ENCODE measurements around the gene LBH. TPM values are rescaled to one million over a fixed set of nuclear protein-coding genes. Genes with fewer than 3 reads are reported as not detected.

LBH gene
- polyA plus RNA-seq, 3 donors: 93.1 to 108 (median 99.8) TPM

GRCh38 chr2:30248791-30249190 lies 17.5 kb downstream of the LBH start:
- no peak for DNase-seq (ENCODE audit: extremely low read depth in 1 of 11, low read depth in 9 of 11, low spot score in 4 of 11)

- DNase-seq (ENCODE audit: extremely low read depth in 1 of 11, low read depth in 9 of 11, low spot score in 4 of 11): no peak
Measured at GRCh38 chr2:30249354-30249753, 18.0 kb downstream of the LBH start.

- no peak for DNase-seq (ENCODE audit: extremely low read depth in 1 of 11, low read depth in 9 of 11, low spot score in 4 of 11)
Measured at GRCh38 chr2:30250421-30250820, 19.1 kb downstream of the LBH start.

- peak in 1 of 11 donors; percentile 36 for DNase-seq (ENCODE audit: extremely low read depth in 1 of 11, low read depth in 9 of 11, low spot score in 4 of 11)
Measured at GRCh38 chr2:30252723-30253701, 21.7 kb downstream of the LBH start.

- DNase-seq (ENCODE audit: extremely low read depth in 1 of 11, low read depth in 9 of 11, low spot score in 4 of 11): no peak
Measured at GRCh38 chr2:30253873-30254684, 22.7 kb downstream of the LBH start.

- DNase-seq (ENCODE audit: extremely low read depth in 1 of 11, low read depth in 9 of 11, low spot score in 4 of 11): no peak
Measured at GRCh38 chr2:30254685-30255001, 23.3 kb downstream of the LBH start.

- no peak for DNase-seq (ENCODE audit: extremely low read depth in 1 of 11, low read depth in 9 of 11, low spot score in 4 of 11)
Measured at GRCh38 chr2:30255026-30255425, 23.7 kb downstream of the LBH start.

GRCh38 chr2:30255466-30256408 lies 24.4 kb downstream of the LBH start:
- no peak for DNase-seq (ENCODE audit: extremely low read depth in 1 of 11, low read depth in 9 of 11, low spot score in 4 of 11)

- no peak for DNase-seq (ENCODE audit: extremely low read depth in 1 of 11, low read depth in 9 of 11, low spot score in 4 of 11)
Measured at GRCh38 chr2:30257266-30258214, 26.2 kb downstream of the LBH start.

- no peak for DNase-seq (ENCODE audit: extremely low read depth in 1 of 11, low read depth in 9 of 11, low spot score in 4 of 11)
Measured at GRCh38 chr2:30259071-30259470, 27.7 kb downstream of the LBH start.

GRCh38 chr2:30259827-30260679 lies 28.7 kb downstream of the LBH start:
- no peak for DNase-seq (ENCODE audit: extremely low read depth in 1 of 11, low read depth in 9 of 11, low spot score in 4 of 11)

GRCh38 chr2:30260941-30261340 lies 29.6 kb downstream of the LBH start:
- no peak for DNase-seq (ENCODE audit: extremely low read depth in 1 of 11, low read depth in 9 of 11, low spot score in 4 of 11)

- no peak for DNase-seq (ENCODE audit: extremely low read depth in 1 of 11, low read depth in 9 of 11, low spot score in 4 of 11)
Measured at GRCh38 chr2:30261695-30262211, 30.4 kb downstream of the LBH start.

GRCh38 chr2:30262716-30263309 lies 31.5 kb downstream of the LBH start:
- DNase-seq (ENCODE audit: extremely low read depth in 1 of 11, low read depth in 9 of 11, low spot score in 4 of 11): no peak

- DNase-seq (ENCODE audit: extremely low read depth in 1 of 11, low read depth in 9 of 11, low spot score in 4 of 11): no peak
Measured at GRCh38 chr2:30264274-30264673, 32.9 kb downstream of the LBH start.

Data from renal cortex interstitium (tissue), 11 donors.